H9 (cell line): ENCODE data around the gene FARSA. TPM values are rescaled to one million over a fixed set of nuclear protein-coding genes. Genes with fewer than 3 reads are reported as not detected.

Source experiments
- DNase-seq: peaks from one replicate; pipeline ENCODE4 v3.0.0-alpha.2; 2017
- H2AFZ ChIP-seq: one replicate; pipeline ENCODE4 v1.6.1; 2013; ENCODE audit warnings: mild to moderate bottlenecking, low read length, control low read depth, moderate library complexity
- H2AK5ac ChIP-seq: 2 replicates; pipeline ENCODE4 v1.6.1; 2013; ENCODE audit warnings: low read length, control low read depth, mixed read lengths; ENCODE audit not compliant: insufficient read length
- H2BK120ac ChIP-seq: one replicate; pipeline ENCODE4 v1.6.1; 2013; ENCODE audit warnings: low read depth, mild to moderate bottlenecking, low read length, control low read depth, inconsistent platforms; ENCODE audit not compliant: poor library complexity, severe bottlenecking
- H2BK12ac ChIP-seq: 2 replicates; pipeline ENCODE4 v1.6.1; 2013; ENCODE audit warnings: low read length, control low read depth, mixed read lengths, low read depth; ENCODE audit not compliant: insufficient read length
- H2BK15ac ChIP-seq: 2 replicates; pipeline ENCODE4 v1.6.1; 2013; ENCODE audit warnings: low read depth, low read length, control low read depth
- H2BK20ac ChIP-seq: one replicate; pipeline ENCODE4 v1.6.1; 2013; ENCODE audit warnings: low read depth, mild to moderate bottlenecking, low read length, control low read depth, inconsistent platforms; ENCODE audit not compliant: poor library complexity, severe bottlenecking
- H2BK5ac ChIP-seq: 2 replicates; pipeline ENCODE4 v1.6.1; 2013; ENCODE audit warnings: low read length, control low read depth, mixed read lengths; ENCODE audit not compliant: insufficient read length
- H3K14ac ChIP-seq: 2 replicates; pipeline ENCODE4 v1.6.1; 2013; ENCODE audit warnings: low read length, control low read depth; ENCODE audit not compliant: insufficient read depth
- H3K18ac ChIP-seq: 2 replicates; pipeline ENCODE4 v1.6.1; 2013; ENCODE audit warnings: low read depth, mild to moderate bottlenecking, mixed read lengths, low read length, control low read depth; ENCODE audit not compliant: insufficient read length
- H3K23ac ChIP-seq: 2 replicates; pipeline ENCODE4 v1.6.1; 2013; ENCODE audit warnings: low read length, control low read depth, mixed read lengths, low read depth; ENCODE audit not compliant: insufficient read length
- H3K23me2 ChIP-seq: 2 replicates; pipeline ENCODE4 v1.6.1; 2013; ENCODE audit warnings: low read depth, mild to moderate bottlenecking, mixed read lengths, low read length, control low read depth; ENCODE audit not compliant: insufficient read length, poor library complexity, severe bottlenecking
- H3K27ac ChIP-seq: 2 replicates; pipeline ENCODE4 v1.5.1; 2013; ENCODE audit warnings: low read length, control low read depth, mixed read lengths, low read depth; ENCODE audit not compliant: insufficient read length
- H3K27me3 ChIP-seq: 2 replicates; pipeline ENCODE4 v1.6.1; 2013; ENCODE audit warnings: low read length, control low read depth, inconsistent platforms; ENCODE audit not compliant: insufficient read depth
- H3K4ac ChIP-seq: 2 replicates; pipeline ENCODE4 v1.6.1; 2013; ENCODE audit warnings: low read depth, mild to moderate bottlenecking, control low read depth, inconsistent platforms, low read length, moderate library complexity
- H3K4me1 ChIP-seq: 2 replicates; pipeline ENCODE4 v1.6.1; 2013; ENCODE audit warnings: low read length, control low read depth, inconsistent platforms; ENCODE audit not compliant: insufficient read depth
- H3K4me2 ChIP-seq: 2 replicates; pipeline ENCODE4 v1.6.1; 2013; ENCODE audit warnings: low read length, control low read depth, mixed read lengths; ENCODE audit not compliant: insufficient read length, insufficient read depth
- H3K56ac ChIP-seq: 2 replicates; pipeline ENCODE4 v1.6.1; 2013; ENCODE audit warnings: low read depth, mild to moderate bottlenecking, mixed read lengths, low read length, control low read depth; ENCODE audit not compliant: insufficient read length
- H3K79me1 ChIP-seq: 2 replicates; pipeline ENCODE4 v1.6.1; 2013; ENCODE audit warnings: low read depth, mild to moderate bottlenecking, moderate library complexity, low read length, control low read depth, inconsistent platforms; ENCODE audit not compliant: insufficient read depth, poor library complexity, severe bottlenecking
- H3K79me2 ChIP-seq: 2 replicates; pipeline ENCODE4 v1.6.1; 2013; ENCODE audit warnings: low read length, control low read depth, inconsistent platforms; ENCODE audit not compliant: insufficient read depth
- H3K9ac ChIP-seq: 2 replicates; pipeline ENCODE4 v1.6.1; 2013; ENCODE audit warnings: low read length, control low read depth, mixed read lengths; ENCODE audit not compliant: insufficient read length; ENCODE audit errors: extremely low read depth
- H3K9me3 ChIP-seq: one replicate; pipeline ENCODE4 v1.6.1; 2013; ENCODE audit warnings: low read depth, low read length, inconsistent platforms; ENCODE audit not compliant: control insufficient read depth
- H3T11ph ChIP-seq: one replicate; pipeline ENCODE4 v1.6.1; 2013; ENCODE audit warnings: mild to moderate bottlenecking, low read length, control low read depth, inconsistent platforms
- H4K20me1 ChIP-seq: one replicate; pipeline ENCODE4 v1.6.1; 2013; ENCODE audit not compliant: control insufficient read depth, insufficient read length, insufficient read depth
- H4K5ac ChIP-seq: 2 replicates; pipeline ENCODE4 v1.6.1; 2013; ENCODE audit warnings: low read depth, mild to moderate bottlenecking, mixed read lengths, low read length, control low read depth; ENCODE audit not compliant: insufficient read length
- H4K8ac ChIP-seq: replicated peaks from 2 replicates; pipeline ENCODE4 v1.6.1; 2013; ENCODE audit warnings: low read length, control low read depth, mixed read lengths, low read depth; ENCODE audit not compliant: insufficient read length
- H4K91ac ChIP-seq: 2 replicates; pipeline ENCODE4 v1.6.1; 2013; ENCODE audit warnings: low read depth, mild to moderate bottlenecking, moderate library complexity, mixed read lengths, low read length, control low read depth; ENCODE audit not compliant: insufficient read length
- H3K27ac Mint-ChIP-seq, 3 experiments: 2 replicates in 2 of 3; 3 replicates in 1 of 3; pipeline ENCODE4 v1.8.0; 2020 to 2021; ENCODE audit warnings: mixed read lengths in 3 of 3, mild to moderate bottlenecking in 1 of 3, moderate library complexity in 1 of 3
- H3K27me3 Mint-ChIP-seq: 2 replicates; pipeline ENCODE4 v1.8.0; 2021; ENCODE audit warnings: low read depth, mild to moderate bottlenecking, moderate library complexity, mixed read lengths
- H3K36me3 Mint-ChIP-seq, 3 experiments: 2 replicates in 2 of 3; 3 replicates in 1 of 3; pipeline ENCODE4 v1.8.0; 2020 to 2021; ENCODE audit warnings: low read depth in 3 of 3, mixed read lengths in 3 of 3; ENCODE audit not compliant: insufficient read depth in 1 of 3
- H3K4me1 Mint-ChIP-seq, 2 experiments: 2 replicates each; pipeline ENCODE4 v1.8.0; 2020; ENCODE audit warnings: mixed read lengths in 2 of 2
- H3K4me3 Mint-ChIP-seq, 2 experiments: 2 replicates in 1 of 2; 3 replicates in 1 of 2; pipeline ENCODE4 v1.8.0; 2020 to 2021; ENCODE audit warnings: mild to moderate bottlenecking in 2 of 2, mixed read lengths in 2 of 2, moderate library complexity in 1 of 2
- H3K9me3 Mint-ChIP-seq, 2 experiments: 2 replicates in 1 of 2; 3 replicates in 1 of 2; pipeline ENCODE4 v1.8.0; 2020; ENCODE audit warnings: mild to moderate bottlenecking in 2 of 2, mixed read lengths in 2 of 2, moderate library complexity in 1 of 2
- CTCF ChIP-seq: fragments of 200-600 bp; sonication (generic); conservative IDR thresholded peaks from 3 replicates; pipeline ENCODE4 v1.8.0; 2021; ENCODE audit warnings: antibody characterized with exemption, mild to moderate bottlenecking
- WGBS: extraction: QIAGEN DNeasy Blood & Tissue Kit; methylation state at CpG from one replicate; pipeline ENCODE4 v1.1.7; 2013; ENCODE audit warnings: missing lambda C conversion rate, low lambda C conversion rate, mixed read lengths; ENCODE audit not compliant: insufficient read length; ENCODE audit errors: extremely low coverage; 5-methylcytosine and 5-hydroxymethylcytosine counted together
- total RNA-seq: library from RNA; stranded (reverse); gene quantifications from 2 replicates; pipeline ENCODE4 v1.2.1, GENCODE V29; 2021

FARSA gene
- total RNA-seq, 1 experiment from 2014 or later, result 110 TPM

- Histone ChIP-seq H3K9ac (no peak overlapping the region), H4K91ac (no peak overlapping the region), H3K18ac (no peak overlapping the region), H4K20me1 (no peaks in the 10 kb centered on the region), H3K56ac (no peak overlapping the region), H2BK15ac (no peak overlapping the region), H3K9me3 (no peaks in the 10 kb centered on the region), H3K79me2 (no peaks in the 10 kb centered on the region), H2AK5ac (no peak overlapping the region), H2BK5ac (no peak overlapping the region), H2BK20ac (no peak overlapping the region), H3K27ac (no peak overlapping the region), H2BK120ac (no peak overlapping the region), H3K4me2 (no peak overlapping the region), H3K14ac (no peak overlapping the region), H3K4me1 (no peaks in the 10 kb centered on the region), H3T11ph (no peak overlapping the region), H3K23me2 (peaks cover 6% of the 10 kb centered on the region), H3K4ac (no peak overlapping the region), H3K79me1 (no peaks in the 10 kb centered on the region), H2AFZ (no peak overlapping the region), H2BK12ac (no peak overlapping the region), H3K27me3 (0 out of 2 replicates have a peak, but pooled peaks cover 1% of the 10 kb centered on the region), H4K8ac (no peak overlapping the region), H4K5ac (no peak overlapping the region), H3K23ac (no peak overlapping the region)
- peak overlapping the region in 1 of 2 experiments; percentile 85; a peak in 2 of 5 replicates for H3K4me3 Mint-ChIP-seq
- H3K27me3 Mint-ChIP-seq, result peaks cover 38% of the 10 kb centered on the region
- H3K27ac Mint-ChIP-seq, result no peak overlapping the region
- H3K36me3 Mint-ChIP-seq, result peaks cover 10 to 14% (median 14%) of the 10 kb centered on the region in 3 experiments; a peak in 6 of 7 replicates
- no CpG with 5 or more reads among the region's 3 CpGs for WGBS
- H3K4me1 Mint-ChIP-seq, result peaks cover 13 to 17% of the 10 kb centered on the region in 2 experiments
- no peak for TF ChIP-seq CTCF
- DNase-seq, result no peak
- H3K9me3 Mint-ChIP-seq, result peaks cover 16% of the 10 kb centered on the region in 2 experiments
Observed at GRCh38 chr19:12882589-12882988, 50.9 kb downstream of the FARSA start.
